Activated CD4-positive, alpha-beta T cell treated with anti-CD3 and anti-CD28 coated beads, Interleukin-2, amount 10 ng/mL, durations not matched to agents 7 days and 5 days (primary cell): Measurements from ENCODE around the gene SGK2. TPM values are rescaled to one million over a fixed set of nuclear protein-coding genes. Genes with fewer than 3 reads are reported as not detected.
A peak's percentile ranks its signal among the peaks of the same experiment; 100 is the strongest.

Source experiments
- CTCF ChIA-PET: fragments of 350-600 bp; sonication (Branson Sonifier 250); formaldehyde crosslinking; loops from one replicate; lab custom pipeline; 2021; ENCODE audit warnings: antibody characterized with exemption; lab: Charles Lee
- POLR2A ChIA-PET: fragments of 350-600 bp; sonication (Branson Sonifier 250); formaldehyde crosslinking; loops from one replicate; lab custom pipeline; 2021; ENCODE audit warnings: antibody characterized with exemption; lab: Charles Lee
- DNase-seq: peaks from one replicate; pipeline ENCODE4 v3.0.0-alpha.2; 2020
- H3K27ac Mint-ChIP-seq: one replicate; pipeline ENCODE4 v1.8.0; 2021; ENCODE audit warnings: mild to moderate bottlenecking, moderate library complexity, mixed read lengths
- H3K27me3 Mint-ChIP-seq: one replicate; pipeline ENCODE4 v1.8.0; 2021; ENCODE audit warnings: mixed read lengths
- H3K36me3 Mint-ChIP-seq: one replicate; pipeline ENCODE4 v1.8.0; 2021; ENCODE audit warnings: low read depth, mixed read lengths
- H3K4me1 Mint-ChIP-seq: one replicate; pipeline ENCODE4 v1.8.0; 2021; ENCODE audit warnings: mixed read lengths
- H3K4me3 Mint-ChIP-seq: one replicate; pipeline ENCODE4 v1.8.0; 2021; ENCODE audit warnings: mild to moderate bottlenecking, moderate library complexity, mixed read lengths
- H3K9me3 Mint-ChIP-seq: one replicate; pipeline ENCODE4 v1.8.0; 2021; ENCODE audit warnings: mixed read lengths
- total RNA-seq, 2 experiments: library from RNA; stranded (reverse); gene quantifications; one replicate each; pipeline ENCODE4 v1.2.3, GENCODE V29; 2021

Gene SGK2
- total RNA-seq, 2 experiments from 2014 or later = 0.37 to 0.40 TPM

DNA sequence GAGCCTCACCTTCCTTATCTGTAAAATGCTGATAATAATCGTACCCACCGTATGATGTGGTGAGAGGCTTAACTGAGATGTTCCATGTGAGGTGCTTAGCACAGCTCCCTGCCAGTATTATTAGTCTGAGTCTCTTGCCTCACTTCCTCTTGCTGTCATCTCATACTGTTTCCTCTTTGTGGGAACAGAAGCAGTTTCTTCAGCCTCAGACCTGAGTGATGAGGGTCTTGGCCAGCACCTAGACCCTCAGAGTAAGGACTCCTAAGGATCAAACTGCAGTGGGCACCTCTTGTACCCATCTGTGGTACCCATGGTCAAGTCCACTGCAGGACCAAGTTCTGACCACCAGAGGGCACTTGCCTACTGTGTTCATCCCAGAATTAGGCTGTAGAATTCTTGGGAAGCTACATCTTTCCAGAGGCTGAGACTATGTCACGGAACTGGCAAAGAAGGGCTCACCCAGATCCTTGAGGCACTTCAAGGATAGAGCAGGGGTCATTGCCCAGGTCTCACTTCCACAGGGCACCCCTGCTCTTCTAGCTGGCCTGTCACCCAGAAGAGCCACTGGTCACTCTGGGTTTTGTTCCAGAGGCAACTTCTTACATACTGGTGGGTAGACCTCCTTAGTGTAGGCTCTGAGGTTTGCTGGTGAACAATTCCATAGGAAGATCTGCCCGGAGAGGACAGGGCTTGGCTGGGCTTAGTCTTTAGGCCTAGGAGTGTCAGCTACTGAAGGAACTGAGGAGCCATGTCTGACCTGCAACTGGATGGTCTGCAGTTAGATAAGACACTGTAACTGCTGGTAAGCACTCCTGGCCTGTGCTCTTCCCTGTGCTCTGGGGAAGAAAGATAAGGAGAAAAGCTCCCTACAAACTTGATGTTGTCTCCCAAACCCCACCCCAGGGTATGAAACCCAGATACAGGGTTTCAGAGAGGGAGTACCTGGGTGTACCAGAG lies 20.6 kb upstream of the SGK2 start:
- no peaks in the 10 kb centered on the region for H3K36me3 Mint-ChIP-seq
- H3K27me3 Mint-ChIP-seq = no peaks in the 10 kb centered on the region
- no peaks in the 10 kb centered on the region for H3K4me1 Mint-ChIP-seq
- ChIA-PET POLR2A (no interaction called here), CTCF (interaction anchor here (0.8 to 2.5 kb wide), 9 partner anchors 8 to 603 kb away, joined by 3 to 7 read pairs (median 4); partner anchors contain the start of gene SGK2)
- H3K9me3 Mint-ChIP-seq = no peaks in the 10 kb centered on the region
- no peak overlapping the region for H3K27ac Mint-ChIP-seq
- DNase-seq = peak; percentile 57
- no peak overlapping the region for H3K4me3 Mint-ChIP-seq

DNA sequence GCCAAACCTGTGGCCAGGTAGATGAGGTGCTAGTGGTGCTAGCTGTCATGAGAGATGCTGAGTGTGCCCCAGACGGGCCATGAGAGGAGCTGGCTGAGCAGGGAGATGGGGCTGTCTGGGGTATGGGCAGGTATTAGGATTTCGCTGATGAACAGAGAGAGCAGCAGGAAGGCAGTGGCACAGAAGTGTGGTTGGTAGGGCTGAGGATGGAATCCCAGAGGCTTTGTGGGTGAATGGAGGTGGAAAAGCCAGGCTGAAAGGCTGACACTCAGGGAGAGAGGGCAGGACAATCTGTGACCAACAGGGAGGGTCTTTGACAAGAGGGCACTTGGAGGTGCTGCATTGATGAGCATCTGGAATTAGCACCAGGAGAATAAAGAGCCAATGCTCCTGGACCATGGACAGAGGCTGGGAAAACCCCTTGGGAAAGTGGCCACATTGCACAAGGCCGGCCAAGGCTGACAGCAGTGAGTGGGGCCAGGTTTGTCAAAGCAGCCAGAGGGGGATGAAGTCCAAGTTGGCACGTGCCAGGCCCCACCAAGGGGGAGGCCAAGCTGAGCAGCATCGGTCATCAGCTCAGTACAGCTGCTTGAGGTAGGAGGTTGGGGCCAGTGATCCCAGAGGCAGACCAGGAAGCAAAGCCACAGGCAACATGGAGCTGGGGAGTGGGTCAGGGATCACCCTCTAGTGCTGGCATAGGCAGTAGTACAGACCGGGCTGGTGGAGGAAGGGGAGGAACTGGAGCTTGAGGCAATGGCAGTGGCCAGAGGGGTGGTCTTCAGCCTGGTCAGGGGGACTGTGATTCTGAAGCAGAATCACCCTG lies 19.7 kb upstream of the SGK2 start:
- H3K4me3 Mint-ChIP-seq = no peak overlapping the region
- H3K36me3 Mint-ChIP-seq = no peaks in the 10 kb centered on the region
- H3K9me3 Mint-ChIP-seq = no peaks in the 10 kb centered on the region
- DNase-seq = no peak
- no peaks in the 10 kb centered on the region for H3K4me1 Mint-ChIP-seq
- CTCF ChIA-PET = interaction anchor here (0.8 to 2.5 kb wide), 10 partner anchors 9 to 602 kb away, joined by 3 to 7 read pairs (median 4); partner anchors contain the start of gene SGK2
- POLR2A ChIA-PET = no interaction called here
- H3K27me3 Mint-ChIP-seq = no peaks in the 10 kb centered on the region
- no peak overlapping the region for H3K27ac Mint-ChIP-seq

DNA sequence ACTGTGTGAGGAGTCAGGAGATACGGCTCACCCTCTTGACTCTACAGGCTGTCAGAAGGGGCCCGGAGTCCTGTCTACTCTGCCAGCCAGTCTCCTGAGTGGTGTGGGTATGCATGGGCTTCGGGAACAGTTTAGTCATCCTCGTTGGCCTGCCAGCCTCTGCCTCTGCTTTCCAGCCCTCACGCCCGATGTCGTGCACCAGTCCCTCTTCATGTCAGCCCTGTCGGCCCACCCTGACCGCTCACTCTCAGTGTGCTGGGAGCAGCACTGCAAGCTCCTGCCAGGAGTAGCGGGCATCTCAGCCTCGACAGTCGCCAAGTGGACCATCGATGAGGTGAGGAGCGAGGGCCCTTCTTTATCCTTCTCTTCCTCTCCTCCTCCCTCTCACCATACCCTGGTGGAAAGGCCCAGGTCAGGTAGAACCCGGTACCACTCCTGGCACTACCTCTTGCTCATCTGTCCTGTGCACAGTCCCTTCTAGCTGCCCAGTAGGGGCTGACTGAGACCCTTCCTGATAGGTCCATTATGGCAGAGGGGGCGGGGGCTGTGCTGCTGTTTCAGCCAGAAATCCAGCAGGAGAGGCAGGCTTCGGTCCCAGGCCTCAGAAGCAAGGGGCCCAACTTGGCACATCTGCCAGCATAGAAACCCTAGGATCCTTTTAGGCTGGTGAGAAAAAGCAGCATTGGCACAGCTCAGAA lies 18.7 kb upstream of the SGK2 start:
- CTCF ChIA-PET = interaction anchor here (0.9 to 2.5 kb wide), 4 partner anchors 10 to 152 kb away, joined by 3 to 6 read pairs (median 4); partner anchors contain the start of gene SGK2
- POLR2A ChIA-PET = no interaction called here
- H3K36me3 Mint-ChIP-seq = no peaks in the 10 kb centered on the region
- no peaks in the 10 kb centered on the region for H3K4me1 Mint-ChIP-seq
- H3K9me3 Mint-ChIP-seq = no peaks in the 10 kb centered on the region
- H3K4me3 Mint-ChIP-seq = no peak overlapping the region
- H3K27me3 Mint-ChIP-seq = no peaks in the 10 kb centered on the region
- no peak overlapping the region for H3K27ac Mint-ChIP-seq
- DNase-seq = no peak

DNA sequence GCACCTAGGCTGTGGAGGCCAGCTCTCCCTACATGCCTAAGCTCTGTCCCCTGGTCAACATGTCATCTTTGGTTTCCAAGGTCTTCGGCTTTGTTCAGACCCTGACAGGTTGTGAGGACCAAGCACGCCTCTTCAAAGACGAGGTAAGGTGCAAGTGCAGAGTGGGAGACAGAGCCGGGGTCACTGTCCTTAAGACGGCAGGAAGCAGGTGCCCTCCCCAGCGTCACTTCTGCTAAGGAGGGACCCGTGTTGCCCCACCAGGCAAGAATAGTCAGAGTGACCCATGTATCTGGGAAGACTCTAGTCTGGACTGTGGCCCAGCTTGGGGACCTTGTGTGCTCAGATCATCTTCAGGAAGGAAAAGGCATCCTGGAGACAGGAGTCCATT lies 18.2 kb upstream of the SGK2 start:
- no peak for DNase-seq
- CTCF ChIA-PET = interaction anchor here (2.1 kb wide), 1 partner anchor 18 kb away, joined by 4 read pairs; the partner anchor contains the start of gene SGK2
- H3K9me3 Mint-ChIP-seq = no peaks in the 10 kb centered on the region
- POLR2A ChIA-PET = no interaction called here
- no peaks in the 10 kb centered on the region for H3K27me3 Mint-ChIP-seq
- no peak overlapping the region for H3K27ac Mint-ChIP-seq
- no peaks in the 10 kb centered on the region for H3K4me1 Mint-ChIP-seq
- H3K4me3 Mint-ChIP-seq = no peak overlapping the region
- no peaks in the 10 kb centered on the region for H3K36me3 Mint-ChIP-seq

DNA sequence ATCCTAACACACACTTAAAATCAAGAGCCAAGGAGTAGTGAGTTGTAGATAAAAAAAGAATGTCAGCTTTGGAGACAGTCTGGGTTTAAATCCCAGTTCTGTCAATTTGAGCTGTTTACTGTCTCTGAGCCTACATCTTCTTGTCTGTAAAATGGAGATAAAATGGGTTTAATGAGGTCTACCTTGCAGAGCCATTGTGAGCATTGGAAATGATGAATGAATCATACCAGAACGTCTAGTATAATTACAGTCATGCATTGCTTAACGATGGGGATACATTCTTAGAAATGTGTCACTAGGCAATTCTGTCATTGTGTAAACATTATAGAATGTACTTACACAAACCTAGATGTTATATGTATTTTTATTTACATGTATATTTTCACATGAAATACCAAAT lies 17.6 kb upstream of the SGK2 start:
- ChIA-PET CTCF (no interaction called here), POLR2A (no interaction called here)
- Mint-ChIP-seq H3K4me1 (no peaks in the 10 kb centered on the region), H3K9me3 (no peaks in the 10 kb centered on the region), H3K27me3 (no peaks in the 10 kb centered on the region), H3K27ac (no peak overlapping the region), H3K4me3 (no peak overlapping the region), H3K36me3 (no peaks in the 10 kb centered on the region)
- DNase-seq = no peak

DNA sequence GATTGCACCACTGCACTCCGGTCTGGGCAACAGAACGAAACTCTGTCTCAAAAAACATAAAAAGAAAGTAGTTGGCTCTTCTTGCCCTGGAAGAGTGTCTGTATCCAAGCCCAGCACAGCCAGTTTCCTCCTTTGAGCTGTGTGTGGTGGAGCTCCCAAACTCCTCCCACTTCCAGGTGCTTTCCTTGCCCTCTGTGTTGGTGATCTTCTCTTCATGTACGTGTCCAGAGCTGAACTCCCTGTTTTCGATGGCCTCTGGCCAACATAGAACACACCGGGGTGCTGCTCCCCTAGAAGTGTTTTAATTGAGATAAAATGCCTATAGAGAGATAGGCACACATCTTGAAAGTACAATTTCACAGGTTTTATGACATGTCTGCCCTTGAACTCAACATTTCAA lies 16.7 kb upstream of the SGK2 start:
- DNase-seq = no peak
- Mint-ChIP-seq H3K4me1 (no peaks in the 10 kb centered on the region), H3K36me3 (no peaks in the 10 kb centered on the region), H3K27me3 (no peaks in the 10 kb centered on the region), H3K27ac (no peak overlapping the region), H3K4me3 (no peak overlapping the region), H3K9me3 (peaks cover under 1% of the 10 kb centered on the region)
- POLR2A ChIA-PET = interaction anchor here (0.5 kb wide), 1 partner anchor 151 kb away, joined by 4 read pairs; no protein-coding TSS in a partner anchor
- CTCF ChIA-PET = no interaction called here

DNA sequence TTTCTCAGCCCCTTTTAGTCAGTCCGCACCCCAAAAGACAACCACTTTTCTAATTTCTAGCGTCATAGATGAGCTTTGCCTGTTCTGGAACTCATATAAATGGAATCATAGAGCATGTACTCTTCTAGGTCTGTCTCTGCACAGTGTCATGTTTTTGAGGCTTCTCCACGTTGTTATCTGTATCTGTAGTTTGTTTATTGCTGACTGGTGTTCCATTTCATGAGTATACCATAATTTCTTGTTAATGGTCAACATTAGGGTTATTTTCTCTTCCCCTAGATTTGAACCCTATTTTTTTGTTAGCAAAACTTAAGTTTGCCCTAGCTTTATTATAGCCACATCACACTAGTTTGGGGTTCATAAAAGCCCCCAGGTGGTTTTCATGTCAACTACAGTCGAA lies 16.2 kb upstream of the SGK2 start:
- Mint-ChIP-seq H3K36me3 (peaks cover 3% of the 10 kb centered on the region), H3K27ac (no peak overlapping the region), H3K4me3 (no peak overlapping the region), H3K4me1 (no peaks in the 10 kb centered on the region), H3K9me3 (peaks cover 4% of the 10 kb centered on the region), H3K27me3 (no peaks in the 10 kb centered on the region)
- CTCF ChIA-PET = interaction anchor here (0.6 kb wide), 1 partner anchor 47 kb away, joined by 3 read pairs; no protein-coding TSS in a partner anchor
- no peak for DNase-seq
- POLR2A ChIA-PET = interaction anchor here (0.5 kb wide), 1 partner anchor 151 kb away, joined by 4 read pairs; no protein-coding TSS in a partner anchor

DNA sequence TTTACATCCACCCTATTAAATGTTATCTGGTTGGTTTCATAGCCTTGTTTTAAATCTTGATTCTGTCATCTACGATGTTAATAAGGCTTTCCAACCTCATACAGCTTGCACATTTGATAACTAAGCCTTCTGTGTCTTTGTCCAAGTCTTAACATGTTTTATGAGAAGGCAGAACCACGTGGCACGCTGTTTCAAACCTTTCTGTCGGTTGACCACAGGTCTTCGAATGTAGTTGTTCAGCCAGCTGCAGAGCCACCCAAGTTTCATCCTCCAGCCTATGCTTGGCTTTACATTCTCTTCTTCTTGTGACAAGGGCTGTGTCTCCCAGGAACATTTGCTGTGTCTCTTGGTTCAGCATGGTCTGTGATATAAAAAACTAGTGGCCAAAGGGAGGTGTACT lies 15.7 kb upstream of the SGK2 start:
- Mint-ChIP-seq H3K27me3 (no peaks in the 10 kb centered on the region), H3K4me3 (no peak overlapping the region), H3K4me1 (no peaks in the 10 kb centered on the region), H3K9me3 (peaks cover 4% of the 10 kb centered on the region), H3K27ac (no peak overlapping the region), H3K36me3 (peaks cover 3% of the 10 kb centered on the region)
- ChIA-PET CTCF (interaction anchor here (0.6 kb wide), 1 partner anchor 46 kb away, joined by 3 read pairs; no protein-coding TSS in a partner anchor), POLR2A (no interaction called here)
- no peak for DNase-seq

DNA sequence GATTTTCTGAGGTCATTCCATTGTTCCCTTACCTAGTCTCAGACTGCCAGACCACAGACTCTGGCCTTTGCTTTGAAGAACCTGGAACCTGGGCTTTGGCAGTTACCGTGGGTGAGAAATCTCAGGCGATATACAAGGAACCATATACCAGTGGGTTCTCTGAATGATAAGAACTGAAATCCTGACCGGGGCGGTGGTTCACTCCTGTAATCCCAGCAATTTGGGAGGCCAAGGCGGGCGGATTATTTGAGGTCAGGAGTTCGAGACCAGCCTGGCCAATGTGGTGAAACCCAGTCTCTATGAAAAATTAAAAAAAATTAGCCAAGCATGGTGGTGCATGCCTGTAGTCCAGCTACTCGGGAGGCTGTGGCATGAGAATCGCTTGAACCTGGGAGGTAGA lies 14.3 kb upstream of the SGK2 start:
- CTCF ChIA-PET = no interaction called here

DNA sequence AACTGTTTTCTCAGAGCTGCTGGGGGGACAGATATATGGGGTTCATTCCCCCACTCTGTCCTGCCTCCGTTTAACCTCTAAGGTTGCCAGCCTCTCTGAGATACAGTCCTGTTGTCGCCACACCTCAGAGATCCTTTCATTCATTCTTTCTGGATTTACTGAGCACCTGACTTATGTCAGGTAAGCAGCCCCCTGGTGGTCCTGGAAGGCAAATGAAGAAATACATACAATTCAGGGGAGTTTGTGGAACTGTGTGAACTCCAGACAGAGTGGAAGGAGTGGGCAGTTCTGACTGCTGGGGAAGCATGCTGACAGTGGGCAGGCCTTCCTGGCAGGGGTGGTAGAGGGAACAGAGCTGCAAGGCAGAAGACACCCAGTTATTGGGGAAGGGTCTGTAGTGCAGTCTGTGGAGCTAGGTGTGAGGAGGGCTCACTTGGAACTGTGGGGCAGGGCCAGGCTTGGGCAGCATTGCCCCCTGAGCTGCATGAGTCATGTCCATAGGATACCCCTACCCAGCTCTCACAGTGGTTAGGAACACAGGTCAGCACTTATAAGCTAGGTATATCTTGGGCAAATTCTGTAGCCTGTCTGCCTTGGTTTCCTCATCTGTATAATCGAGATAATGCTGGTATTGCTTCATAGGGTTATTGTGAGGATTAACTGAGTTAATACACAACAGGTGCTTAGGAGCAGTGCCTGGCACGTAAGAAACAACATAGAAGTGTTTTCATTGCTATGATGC lies 12.8 kb upstream of the SGK2 start:
- DNase-seq = no peak
- CTCF ChIA-PET = interaction anchor here (1.1 to 1.3 kb wide), 2 partner anchors 19 kb away, joined by 3 read pairs; no protein-coding TSS in a partner anchor
- no peaks in the 10 kb centered on the region for H3K4me1 Mint-ChIP-seq
- no peak overlapping the region for H3K27ac Mint-ChIP-seq
- H3K9me3 Mint-ChIP-seq = peaks cover 4% of the 10 kb centered on the region
- H3K36me3 Mint-ChIP-seq = peaks cover 3% of the 10 kb centered on the region
- no peaks in the 10 kb centered on the region for H3K27me3 Mint-ChIP-seq
- no peak overlapping the region for H3K4me3 Mint-ChIP-seq
- POLR2A ChIA-PET = no interaction called here

More for the DNA sequence above, 14.3 kb upstream of the SGK2 start:
- Mint-ChIP-seq H3K36me3 (peaks cover 3% of the 10 kb centered on the region), H3K4me3 (no peak overlapping the region), H3K4me1 (no peaks in the 10 kb centered on the region), H3K27me3 (no peaks in the 10 kb centered on the region), H3K9me3 (peaks cover 4% of the 10 kb centered on the region), H3K27ac (no peak overlapping the region)
- POLR2A ChIA-PET = no interaction called here
- no peak for DNase-seq

DNA sequence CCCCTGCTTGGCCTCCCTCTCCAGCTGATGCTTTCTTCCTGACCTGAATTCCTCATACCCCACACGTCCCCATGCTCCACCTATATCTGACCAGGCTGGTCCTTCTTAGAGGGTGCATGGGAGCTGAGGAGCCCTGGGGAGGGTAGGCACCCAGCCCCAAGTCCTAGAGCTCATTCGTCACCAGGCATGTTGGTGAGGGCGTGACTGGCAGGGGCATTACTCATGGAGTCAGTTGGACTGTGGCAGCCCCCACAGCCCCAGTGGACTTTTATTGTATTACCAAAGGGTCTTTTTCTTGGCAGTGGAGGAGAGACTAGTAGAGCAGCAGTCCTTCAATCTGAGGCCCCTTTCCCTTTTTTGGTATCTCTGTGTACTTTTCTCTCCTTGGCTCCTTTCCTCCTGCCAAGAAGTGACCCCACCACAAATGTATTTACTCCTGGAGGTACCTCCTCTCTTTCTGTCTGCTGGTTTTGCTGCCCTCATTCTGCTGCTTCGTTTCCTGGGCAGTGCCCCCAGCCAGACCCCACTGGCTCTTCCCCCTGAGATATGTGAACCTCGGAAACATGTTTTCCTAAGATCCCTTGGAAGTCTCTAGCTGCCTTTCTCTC lies 10.4 kb upstream of the SGK2 start:
- H3K4me3 Mint-ChIP-seq = no peak overlapping the region
- no peak for DNase-seq
- ChIA-PET CTCF (no interaction called here), POLR2A (no interaction called here)
- no peaks in the 10 kb centered on the region for H3K4me1 Mint-ChIP-seq
- H3K36me3 Mint-ChIP-seq = peaks cover 3% of the 10 kb centered on the region
- peaks cover 4% of the 10 kb centered on the region for H3K9me3 Mint-ChIP-seq
- H3K27ac Mint-ChIP-seq = no peak overlapping the region
- H3K27me3 Mint-ChIP-seq = no peaks in the 10 kb centered on the region
